GM10847 (cell line): ENCODE data around the gene SGMS1.

ENCODE experiments used
- POLR2A ChIP-seq: IDR thresholded peaks from 2 replicates; pipeline ENCODE4 v1.6.1; 2011; ENCODE audit not compliant: insufficient read length; ENCODE audit errors: extremely low read depth

Gene SGMS1

DNA sequence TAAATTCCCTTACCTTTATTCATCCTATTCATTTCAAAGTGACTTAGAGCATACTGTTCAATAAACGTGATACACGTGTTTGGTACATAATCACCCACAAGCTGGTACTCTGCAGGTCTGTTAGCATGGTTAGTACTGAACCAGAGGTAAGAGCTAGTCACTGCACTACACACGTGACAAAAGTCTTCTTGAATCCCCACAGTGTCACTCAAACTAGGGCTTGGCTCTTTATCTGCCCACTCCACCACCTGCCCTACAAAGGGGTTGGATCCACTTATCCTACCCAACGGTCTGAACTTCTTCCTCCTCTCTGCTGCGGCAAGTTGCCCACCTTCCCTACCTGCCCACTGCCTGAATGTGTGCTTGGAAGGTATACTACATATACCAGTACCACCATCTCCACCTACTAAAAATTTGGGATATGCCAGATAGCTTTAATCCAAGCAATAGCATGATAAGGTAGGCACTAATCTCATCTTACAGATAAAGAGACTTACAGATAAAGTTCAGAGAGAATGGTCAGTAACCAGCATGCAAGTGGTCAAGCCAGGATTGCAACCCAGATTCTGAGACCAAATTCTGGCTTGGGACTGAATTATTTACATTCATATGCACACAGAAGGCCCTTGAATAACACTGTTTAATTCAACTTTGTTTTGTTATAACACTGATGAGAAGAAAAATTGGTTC, 92.2 kb downstream of the SGMS1 start:
- TF ChIP-seq POLR2A, result no peak

- TF ChIP-seq POLR2A, result no peak
Measured at GRCh38 chr10:50529660-50530059, 94.1 kb downstream of the SGMS1 start.

- no peak for TF ChIP-seq POLR2A
Measured at GRCh38 chr10:50528206-50528605, 95.5 kb downstream of the SGMS1 start.

DNA sequence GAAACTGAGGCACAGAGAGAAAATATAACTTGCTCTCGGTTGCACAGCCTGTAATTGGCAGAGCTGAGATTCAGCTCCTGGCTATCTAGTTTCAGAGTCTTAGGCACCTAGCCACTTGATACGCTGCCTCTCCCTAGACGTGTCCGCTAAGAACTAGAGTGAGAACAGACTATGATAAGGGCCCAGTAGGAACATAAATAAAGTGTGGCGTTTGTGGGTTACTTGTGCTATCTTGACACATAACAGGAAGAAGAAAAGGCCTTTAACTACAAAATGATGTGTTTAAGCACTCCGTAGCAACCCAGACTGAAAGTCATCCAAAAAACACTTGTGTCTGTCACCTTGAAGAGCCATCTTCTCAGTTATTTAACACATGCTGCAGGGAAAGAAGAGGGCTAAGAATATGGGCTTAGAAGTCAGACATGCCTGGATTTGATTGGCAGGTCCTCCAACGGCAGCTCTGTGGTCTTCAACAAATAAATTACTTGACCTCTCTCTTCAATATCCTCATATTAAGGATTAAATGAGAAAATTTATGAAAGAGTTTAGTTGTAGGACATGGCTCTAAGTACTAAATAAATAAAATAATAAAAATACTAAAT, 96.2 kb downstream of the SGMS1 start:
- TF ChIP-seq POLR2A, result no peak

GRCh38 chr10:50526185-50526584, 97.6 kb downstream of the SGMS1 start:
- no peak for TF ChIP-seq POLR2A

- TF ChIP-seq POLR2A, result no peak
Measured at GRCh38 chr10:50523357-50523756, 100.4 kb downstream of the SGMS1 start.

DNA sequence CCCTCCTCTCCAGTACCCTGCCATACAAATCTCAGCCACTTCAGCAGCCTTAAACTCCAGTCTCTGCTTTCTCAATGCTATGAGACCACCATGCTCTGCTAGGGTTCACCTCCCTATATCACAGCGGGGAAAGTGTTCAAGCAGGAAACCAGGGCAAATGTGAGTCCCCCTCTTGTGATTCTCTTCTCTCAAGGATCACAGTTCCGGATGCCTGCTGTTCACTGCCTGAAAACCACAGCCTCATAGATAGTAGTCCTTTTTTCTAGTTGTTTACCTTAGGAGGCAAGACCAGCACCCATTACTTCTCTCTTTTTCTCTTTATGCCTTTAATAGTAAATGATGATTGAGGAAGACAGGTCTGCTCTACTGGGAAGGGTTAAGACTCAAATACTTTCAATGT, 100.8 kb downstream of the SGMS1 start:
- no peak for TF ChIP-seq POLR2A

DNA sequence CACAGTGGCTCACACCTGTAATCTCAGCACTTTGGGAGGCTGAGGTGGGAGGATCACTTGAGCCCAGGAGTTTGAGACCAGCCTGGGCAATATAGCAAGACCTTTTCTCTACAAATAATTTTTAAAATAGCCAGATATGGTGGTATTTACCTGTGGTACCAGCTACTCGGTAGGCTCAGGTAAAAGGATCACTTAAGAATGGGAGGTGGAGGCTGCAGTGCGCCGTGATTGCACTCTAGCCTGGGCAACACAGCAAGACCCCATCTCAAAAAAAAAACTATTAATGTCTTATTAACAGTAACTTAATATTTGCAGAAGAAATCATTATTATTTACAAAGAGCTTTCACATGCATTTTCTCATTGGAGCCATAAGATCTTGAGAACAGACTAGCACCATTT, 103.6 kb downstream of the SGMS1 start:
- no peak for TF ChIP-seq POLR2A

DNA sequence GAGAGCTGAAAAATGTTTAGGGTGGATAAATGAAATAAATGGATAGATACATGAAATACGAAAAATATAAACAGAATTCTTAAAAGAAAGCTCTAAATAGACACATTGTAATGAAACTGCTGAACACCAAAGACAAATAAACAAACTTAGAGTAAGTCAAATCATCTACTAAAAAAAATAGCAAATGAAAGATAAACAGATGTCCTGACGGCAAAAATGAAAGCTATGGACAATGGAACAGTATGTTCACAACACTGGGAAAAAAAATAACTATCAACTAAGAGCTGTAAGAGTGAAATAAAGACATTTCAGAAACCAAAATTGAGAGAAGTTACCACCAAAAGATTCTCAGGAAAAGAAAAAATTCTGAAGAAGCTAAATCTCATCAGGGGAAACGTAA, 106.1 kb downstream of the SGMS1 start:
- no peak for TF ChIP-seq POLR2A

- TF ChIP-seq POLR2A, result no peak
Measured at GRCh38 chr10:50516171-50516570, 107.6 kb downstream of the SGMS1 start.

DNA sequence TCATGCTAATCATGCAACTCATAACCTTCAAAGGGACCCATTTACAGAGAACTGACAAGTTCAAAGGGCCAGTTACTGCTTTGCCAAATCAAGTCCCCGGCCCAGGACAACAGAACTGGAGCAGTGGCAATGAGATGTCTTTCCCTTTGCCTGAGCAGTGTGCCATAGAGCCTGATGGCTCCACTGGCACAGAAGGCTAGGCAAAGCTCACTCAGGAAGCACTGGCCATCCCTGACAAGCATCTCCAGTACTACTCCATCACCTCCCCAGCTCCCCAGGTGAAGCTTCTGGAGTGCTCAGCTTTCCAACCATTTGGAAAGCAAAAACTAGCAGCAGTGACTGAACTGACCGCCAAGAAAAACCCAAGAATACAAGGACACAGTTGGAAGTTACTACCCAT, 108.3 kb downstream of the SGMS1 start:
- TF ChIP-seq POLR2A, result no peak

GRCh38 chr10:50514995-50515394, 108.8 kb downstream of the SGMS1 start:
- no peak for TF ChIP-seq POLR2A

GRCh38 chr10:50513956-50514355, 109.8 kb downstream of the SGMS1 start:
- TF ChIP-seq POLR2A, result no peak

- TF ChIP-seq POLR2A, result no peak
Measured at GRCh38 chr10:50512743-50513416, 110.9 kb downstream of the SGMS1 start.

GRCh38 chr10:50512214-50512595, 111.6 kb downstream of the SGMS1 start:
- no peak for TF ChIP-seq POLR2A

GRCh38 chr10:50511492-50512213, 112.1 kb downstream of the SGMS1 start:
- no peak for TF ChIP-seq POLR2A
